Mesenchymal stem cell (in vitro differentiated cells and primary cell): ENCODE data around the gene SNRNP200.
A peak's percentile ranks its signal among the peaks of the same experiment; 100 is the strongest.

Experiments
- DNase-seq: peaks from one replicate; pipeline ENCODE4 v3.0.0-alpha.2; 2013
- H2AFZ ChIP-seq: one replicate; pipeline ENCODE4 v1.6.1; 2013; ENCODE audit warnings: low read depth, mild to moderate bottlenecking, control low read depth, inconsistent platforms, low read length, moderate library complexity
- H2AK5ac ChIP-seq: 2 replicates; pipeline ENCODE4 v1.6.1; 2013; ENCODE audit warnings: low read length, moderate library complexity, mild to moderate bottlenecking, inconsistent platforms; ENCODE audit not compliant: severe bottlenecking
- H2BK120ac ChIP-seq: one replicate; pipeline ENCODE4 v1.6.1; 2013; ENCODE audit warnings: low read depth, mild to moderate bottlenecking, inconsistent platforms, low read length, moderate library complexity
- H2BK12ac ChIP-seq, 2 experiments: one replicate each; pipeline ENCODE4 v1.6.1; 2013; ENCODE audit warnings: inconsistent platforms in 2 of 2, low read length in 2 of 2, mild to moderate bottlenecking in 2 of 2, moderate library complexity in 2 of 2, control low read depth in 1 of 2
- H2BK15ac ChIP-seq: one replicate; pipeline ENCODE4 v1.6.1; 2013; ENCODE audit warnings: mild to moderate bottlenecking, low read depth, inconsistent platforms; ENCODE audit not compliant: poor library complexity, severe bottlenecking
- H2BK5ac ChIP-seq: 2 replicates; pipeline ENCODE4 v1.6.1; 2013; ENCODE audit warnings: low read depth, mild to moderate bottlenecking, low read length, control low read depth, inconsistent platforms; ENCODE audit not compliant: poor library complexity, severe bottlenecking
- H3K14ac ChIP-seq, 2 experiments: one replicate each; pipeline ENCODE4 v1.6.1; 2013; ENCODE audit warnings: inconsistent platforms in 2 of 2, low read length in 2 of 2, control low read depth in 1 of 2, mild to moderate bottlenecking in 1 of 2, moderate library complexity in 1 of 2
- H3K18ac ChIP-seq, 2 experiments: one replicate each; pipeline ENCODE4 v1.6.1; 2013; ENCODE audit warnings: inconsistent platforms in 2 of 2, low read length in 2 of 2, control low read depth in 1 of 2, low read depth in 1 of 2, mild to moderate bottlenecking in 1 of 2
- H3K23ac ChIP-seq, 2 experiments: one replicate each; pipeline ENCODE4 v1.6.1; 2013; ENCODE audit warnings: inconsistent platforms in 2 of 2, low read length in 2 of 2, mild to moderate bottlenecking in 2 of 2, moderate library complexity in 2 of 2, control low read depth in 1 of 2
- H3K27ac ChIP-seq: 2 replicates; pipeline ENCODE4 v1.5.1; 2013; ENCODE audit warnings: mild to moderate bottlenecking, moderate library complexity, low read length, control low read depth, inconsistent platforms; ENCODE audit not compliant: poor library complexity, severe bottlenecking
- H3K27me3 ChIP-seq, 2 experiments: 2 replicates each; pipeline versions ENCODE4 v1.6.1 to v1.7.0; 2013; ENCODE audit warnings: low read length in 2 of 2, mild to moderate bottlenecking in 2 of 2, moderate library complexity in 2 of 2, control low read depth in 1 of 2, inconsistent platforms in 1 of 2; ENCODE audit not compliant: control insufficient read depth in 1 of 2, insufficient read depth in 1 of 2
- H3K36me3 ChIP-seq, 2 experiments: 2 replicates each; pipeline versions ENCODE4 v1.6.1 to v1.7.0; 2013; ENCODE audit warnings: low read length in 2 of 2, control low read depth in 1 of 2, inconsistent platforms in 1 of 2, low read depth in 1 of 2, mild to moderate bottlenecking in 1 of 2; ENCODE audit not compliant: insufficient read depth in 2 of 2, control insufficient read depth in 1 of 2
- H3K4ac ChIP-seq, 2 experiments: one replicate each; pipeline ENCODE4 v1.6.1; 2013; ENCODE audit warnings: inconsistent platforms in 2 of 2, low read length in 2 of 2, mild to moderate bottlenecking in 2 of 2, moderate library complexity in 2 of 2, control low read depth in 1 of 2, low read depth in 1 of 2
- H3K4me1 ChIP-seq: 2 replicates; pipeline ENCODE4 v1.6.1; 2013; ENCODE audit warnings: low read depth, low read length, control low read depth; ENCODE audit not compliant: control insufficient read depth, insufficient read depth
- H3K4me2 ChIP-seq: 2 replicates; pipeline ENCODE4 v1.6.1; 2013; ENCODE audit warnings: low read length, mild to moderate bottlenecking, inconsistent platforms; ENCODE audit not compliant: poor library complexity, severe bottlenecking
- H3K4me3 ChIP-seq, 2 experiments: 2 replicates each; pipeline versions ENCODE4 v1.5.1 to v1.7.0; 2013; ENCODE audit warnings: low read length in 2 of 2, mild to moderate bottlenecking in 2 of 2, control low read depth in 1 of 2, low read depth in 1 of 2; ENCODE audit not compliant: insufficient read depth in 1 of 2
- H3K79me1 ChIP-seq: replicated peaks from 2 replicates; pipeline ENCODE4 v1.6.1; 2013; ENCODE audit warnings: mild to moderate bottlenecking, control low read depth, low read length, inconsistent platforms; ENCODE audit not compliant: poor library complexity, severe bottlenecking
- H3K9ac ChIP-seq: 2 replicates; pipeline ENCODE4 v1.7.0; 2013; ENCODE audit warnings: mild to moderate bottlenecking, low read length, moderate library complexity
- H3K9me3 ChIP-seq: 2 replicates; pipeline ENCODE4 v1.7.0; 2013; ENCODE audit warnings: mild to moderate bottlenecking, low read length; ENCODE audit not compliant: control insufficient read depth
- H4K8ac ChIP-seq: one replicate; pipeline ENCODE4 v1.6.1; 2013; ENCODE audit warnings: inconsistent platforms, mild to moderate bottlenecking, low read length, moderate library complexity
- H4K91ac ChIP-seq: one replicate; pipeline ENCODE4 v1.6.1; 2013; ENCODE audit warnings: mild to moderate bottlenecking, low read length, inconsistent platforms
- WGBS: methylation state at CpG from one replicate; pipeline ENCODE4 v1.1.7; 2013; ENCODE audit warnings: mixed read lengths; 5-methylcytosine and 5-hydroxymethylcytosine counted together

Gene SNRNP200

DNA sequence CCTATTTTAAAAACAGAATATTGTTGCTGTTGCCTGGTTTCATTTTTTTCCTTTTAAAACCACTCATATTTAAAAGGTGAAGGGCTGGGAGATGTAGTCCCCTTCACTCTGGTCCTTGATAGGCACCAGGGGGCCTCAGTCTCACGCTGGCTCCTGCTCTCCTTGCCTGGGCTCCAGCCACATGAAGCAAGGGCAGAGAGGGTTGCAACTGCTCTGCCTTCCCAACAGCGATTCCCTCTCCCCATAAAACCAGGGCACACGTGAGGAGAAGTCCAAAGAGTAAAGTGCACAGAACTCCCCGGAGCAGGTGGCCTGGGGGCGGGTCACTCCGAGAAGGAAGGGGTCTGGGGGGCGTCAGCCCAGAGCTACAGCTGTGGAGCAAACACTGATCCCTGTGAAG is 52.3 kb downstream of the SNRNP200 start:
- Histone ChIP-seq H3K9ac (no peak overlapping the region), H3K79me1 (peaks cover 33% of the 10 kb centered on the region), H3K4me2 (no peak overlapping the region), H2BK12ac (no peak overlapping the region), H3K18ac (no peak overlapping the region), H3K23ac (no peak overlapping the region), H2AK5ac (no peak overlapping the region), H4K8ac (no peak overlapping the region), H2BK5ac (no peak overlapping the region), H2BK120ac (no peak overlapping the region), H3K14ac (no peak overlapping the region), H4K91ac (no peak overlapping the region), H2BK15ac (no peak overlapping the region), H3K4ac (no peak overlapping the region), H2AFZ (no peak overlapping the region), H3K36me3 (peaks cover 44 to 55% of the 10 kb centered on the region in 2 experiments), H3K27ac (no peak overlapping the region), H3K9me3 (no peaks in the 10 kb centered on the region), H3K4me3 (no peak overlapping the region), H3K27me3 (no peaks in the 10 kb centered on the region), H3K4me1 (peaks cover 11% of the 10 kb centered on the region)
- 96% methylated on average over 7 of the region's 7 CpGs for WGBS
- DNase-seq: no peak

- H2BK12ac ChIP-seq: peak overlapping the region in 1 of 2 experiments; percentile 33
- peaks cover 44 to 55% of the 10 kb centered on the region in 2 experiments for H3K36me3 ChIP-seq
- no peak overlapping the region for H3K9ac ChIP-seq
- no peak overlapping the region for H4K91ac ChIP-seq
- 95% methylated on average over 8 of the region's 8 CpGs for WGBS
- no peak overlapping the region for H3K14ac ChIP-seq
- no peak overlapping the region for H2BK15ac ChIP-seq
- peaks cover 30% of the 10 kb centered on the region for H3K79me1 ChIP-seq
- no peaks in the 10 kb centered on the region for H3K9me3 ChIP-seq
- H2AK5ac ChIP-seq: no peak overlapping the region
- no peak overlapping the region for H2AFZ ChIP-seq
- no peak overlapping the region for H2BK120ac ChIP-seq
- no peak overlapping the region for H2BK5ac ChIP-seq
- peaks cover 10% of the 10 kb centered on the region for H3K4me1 ChIP-seq
- no peak for DNase-seq
- H3K18ac ChIP-seq: no peak overlapping the region
- H3K4me2 ChIP-seq: no peak overlapping the region
- H4K8ac ChIP-seq: no peak overlapping the region
- H3K4me3 ChIP-seq: no peak overlapping the region
- peak overlapping the region in 1 of 2 experiments; percentile 79 for H3K23ac ChIP-seq
- H3K4ac ChIP-seq: no peak overlapping the region
- no peaks in the 10 kb centered on the region for H3K27me3 ChIP-seq
- no peak overlapping the region for H3K27ac ChIP-seq
Measured at GRCh38 chr2:96252526-96252925, 52.8 kb downstream of the SNRNP200 start.

- H3K14ac ChIP-seq: no peak overlapping the region
- H3K4me3 ChIP-seq: no peak overlapping the region
- no peak overlapping the region for H3K23ac ChIP-seq
- no peak overlapping the region for H4K91ac ChIP-seq
- H2AK5ac ChIP-seq: no peak overlapping the region
- no peak overlapping the region for H3K27ac ChIP-seq
- peaks cover 10% of the 10 kb centered on the region for H3K4me1 ChIP-seq
- 59% methylated on average over 6 of the region's 6 CpGs for WGBS
- H4K8ac ChIP-seq: peak overlapping the region; percentile 45
- no peak overlapping the region for H2BK12ac ChIP-seq
- no peaks in the 10 kb centered on the region for H3K9me3 ChIP-seq
- no peak overlapping the region for H3K4ac ChIP-seq
- H3K9ac ChIP-seq: peak overlapping the region; percentile 33
- H3K18ac ChIP-seq: peak overlapping the region in 1 of 2 experiments; percentile 7
- H2BK120ac ChIP-seq: no peak overlapping the region
- H2BK15ac ChIP-seq: no peak overlapping the region
- DNase-seq: peak; percentile 96
- H3K79me1 ChIP-seq: peaks cover 29% of the 10 kb centered on the region
- H3K36me3 ChIP-seq: peaks cover 44 to 53% of the 10 kb centered on the region in 2 experiments
- no peaks in the 10 kb centered on the region for H3K27me3 ChIP-seq
- no peak overlapping the region for H2AFZ ChIP-seq
- no peak overlapping the region for H3K4me2 ChIP-seq
- no peak overlapping the region for H2BK5ac ChIP-seq
Measured at GRCh38 chr2:96251721-96252292, 53.5 kb downstream of the SNRNP200 start.

GRCh38 chr2:96250188-96250587 is 55.2 kb downstream of the SNRNP200 start:
- Histone ChIP-seq H3K18ac (no peak overlapping the region), H3K27ac (no peak overlapping the region), H2AFZ (no peak overlapping the region), H2AK5ac (no peak overlapping the region), H2BK120ac (no peak overlapping the region), H3K23ac (no peak overlapping the region), H3K36me3 (peaks cover 43% of the 10 kb centered on the region in 2 experiments), H3K4me2 (no peak overlapping the region), H4K8ac (no peak overlapping the region), H2BK15ac (no peak overlapping the region), H4K91ac (no peak overlapping the region), H3K79me1 (peaks cover 24% of the 10 kb centered on the region), H3K9me3 (no peaks in the 10 kb centered on the region), H3K27me3 (no peaks in the 10 kb centered on the region), H3K4ac (no peak overlapping the region), H3K4me1 (peaks cover 11% of the 10 kb centered on the region), H2BK5ac (no peak overlapping the region), H3K4me3 (no peak overlapping the region), H2BK12ac (no peak overlapping the region), H3K14ac (no peak overlapping the region), H3K9ac (peak overlapping the region; percentile 58)
- DNase-seq: no peak
- 93% methylated on average over 6 of the region's 6 CpGs for WGBS
